PC-9 (cell line): ENCODE results near the gene COL8A2. TPM values are rescaled to one million over a fixed set of nuclear protein-coding genes. Genes with fewer than 3 reads are reported as not detected.

ENCODE experiments used
- BruUV-seq: library from RNA; stranded (reverse); fragments of 400-500 nt; replicated peaks from 2 replicates; lab custom pipeline; 2021; lab: Mats Ljungman, UMichigan
- CTCF ChIA-PET: fragments of 300-600 bp; sonication (Branson Sonifier 250); formaldehyde crosslinking; loops from one replicate; lab custom pipeline; 2022; ENCODE audit warnings: antibody characterized with exemption; lab: Charles Lee
- POLR2A ChIA-PET: fragments of 300-600 bp; sonication (Branson Sonifier 250); formaldehyde crosslinking; loops from one replicate; lab custom pipeline; 2022; ENCODE audit warnings: antibody characterized with exemption; ENCODE audit not compliant: unreplicated experiment; lab: Charles Lee
- DNase-seq, 2 experiments: peaks; one replicate each; pipeline versions ENCODE4 v3.0.0 to v3.0.0-alpha.2; 2015 to 2022; ENCODE audit warnings: mixed read lengths in 1 of 2
- H2AFZ ChIP-seq: fragments of 200-600 bp; sonication (generic); 2 replicates; pipeline ENCODE4 v1.8.1; 2017; ENCODE audit warnings: antibody characterized with exemption
- H3F3A ChIP-seq: fragments of 200-600 bp; sonication (generic); 2 replicates; pipeline ENCODE4 v1.8.1; 2017; ENCODE audit warnings: antibody characterized with exemption, mild to moderate bottlenecking, low read depth; ENCODE audit not compliant: insufficient read depth
- H3K27ac ChIP-seq: fragments of 200-600 bp; sonication (generic); 2 replicates; pipeline ENCODE4 v1.6.1; 2016; ENCODE audit warnings: mixed run types
- H3K27me3 ChIP-seq: fragments of 200-600 bp; sonication (generic); 2 replicates; pipeline ENCODE4 v1.6.1; 2016; ENCODE audit warnings: low read depth, mixed run types; ENCODE audit not compliant: insufficient read depth
- H3K36me3 ChIP-seq: fragments of 200-600 bp; sonication (generic); 2 replicates; pipeline ENCODE4 v1.6.1; 2016; ENCODE audit warnings: low read depth, mixed run types
- H3K4me1 ChIP-seq: fragments of 200-600 bp; sonication (generic); replicated peaks from 2 replicates; pipeline ENCODE4 v1.6.1; 2016; ENCODE audit warnings: mixed run types; ENCODE audit not compliant: insufficient read depth
- H3K4me2 ChIP-seq: fragments of 200-600 bp; sonication (generic); 2 replicates; pipeline ENCODE4 v1.6.1; 2017; ENCODE audit warnings: mixed run types
- H3K4me3 ChIP-seq: fragments of 200-600 bp; sonication (generic); 2 replicates; pipeline ENCODE4 v1.6.1; 2016; ENCODE audit warnings: mixed run types
- H3K79me2 ChIP-seq: fragments of 200-600 bp; sonication (generic); 2 replicates; pipeline ENCODE4 v1.6.1; 2017; ENCODE audit warnings: low read depth, mixed run types
- H3K9me2 ChIP-seq: fragments of 200-600 bp; sonication (generic); 2 replicates; pipeline ENCODE4 v1.8.1; 2017; ENCODE audit warnings: mild to moderate bottlenecking; ENCODE audit not compliant: insufficient read depth
- H3K9me3 ChIP-seq: fragments of 200-600 bp; sonication (generic); 2 replicates; pipeline ENCODE4 v1.8.1; 2016; ENCODE audit warnings: low read depth; ENCODE audit not compliant: insufficient read depth
- H4K20me1 ChIP-seq: fragments of 200-600 bp; sonication (generic); 2 replicates; pipeline ENCODE4 v1.8.1; 2017; ENCODE audit not compliant: insufficient read depth
- CTCF ChIP-seq: fragments of 200-600 bp; sonication (generic); conservative IDR thresholded peaks from 2 replicates; pipeline ENCODE4 v1.6.1; 2017; ENCODE audit warnings: mixed run types, antibody characterized with exemption, mild to moderate bottlenecking, moderate library complexity
- EZH2 ChIP-seq: fragments of 200-600 bp; sonication (generic); IDR thresholded peaks from 2 replicates; pipeline ENCODE4 v1.8.0; 2017; ENCODE audit warnings: antibody characterized with exemption, low read depth
- intact Hi-C: fragments of 100-400 bp; cut with micrococcal nuclease; formaldehyde crosslinking; loops from one replicate; pipeline ENCODE4 v1.10.0; 2022; ENCODE audit not compliant: unreplicated experiment
- total RNA-seq: library from RNA; stranded (reverse); gene quantifications from 2 replicates; pipeline ENCODE4 v1.2.3, GENCODE V29; 2021

The COL8A2 gene
- total RNA-seq, 1 experiment from 2014 or later, result 0.20 TPM

- no peak overlapping the region for H3K4me3 ChIP-seq
- no TSS peak for BruUV-seq
- ChIA-PET POLR2A (no interaction called here), CTCF (no interaction called here)
- H3K36me3 ChIP-seq, result no peaks in the 10 kb centered on the region
- no peaks in the 10 kb centered on the region for H3K4me1 ChIP-seq
- no peak for DNase-seq
- no peak overlapping the region for H3K4me2 ChIP-seq
- H3K9me3 ChIP-seq, result no peaks in the 10 kb centered on the region
- no peak overlapping the region for H3K27ac ChIP-seq
- no peaks in the 10 kb centered on the region for H4K20me1 ChIP-seq
- no peak for TF ChIP-seq CTCF
- no peak for TF ChIP-seq EZH2
- peaks cover 23% of the 10 kb centered on the region for H3K27me3 ChIP-seq
- H2AFZ ChIP-seq, result no peak overlapping the region
- H3F3A ChIP-seq, result no peaks in the 10 kb centered on the region; the same call in 1 of the 2 replicates
- intact Hi-C loops, result no loop called here
- no peaks in the 10 kb centered on the region for H3K9me2 ChIP-seq
- no peaks in the 10 kb centered on the region for H3K79me2 ChIP-seq
These were observed 3.3 kb upstream of the COL8A2 start for GRCh38 chr1:36128126-36128904.

GRCh38 chr1:36126797-36127500, 1.9 kb upstream of the COL8A2 start:
- BruUV-seq, result no TSS peak
- CTCF ChIA-PET, result no interaction called here
- TF ChIP-seq CTCF, result no peak
- no peak for TF ChIP-seq EZH2
- Histone ChIP-seq H3K9me2 (no peaks in the 10 kb centered on the region), H3K9me3 (no peaks in the 10 kb centered on the region), H3K27ac (no peak overlapping the region), H3K4me2 (no peak overlapping the region), H2AFZ (no peak overlapping the region), H4K20me1 (no peaks in the 10 kb centered on the region), H3K27me3 (peaks cover 25% of the 10 kb centered on the region), H3K79me2 (no peaks in the 10 kb centered on the region), H3K4me1 (no peaks in the 10 kb centered on the region), H3F3A (no peaks in the 10 kb centered on the region; the same call in 1 of the 2 replicates), H3K4me3 (no peak overlapping the region), H3K36me3 (no peaks in the 10 kb centered on the region)
- POLR2A ChIA-PET, result no interaction called here
- intact Hi-C loops, result no loop called here
- no peak for DNase-seq

DNA sequence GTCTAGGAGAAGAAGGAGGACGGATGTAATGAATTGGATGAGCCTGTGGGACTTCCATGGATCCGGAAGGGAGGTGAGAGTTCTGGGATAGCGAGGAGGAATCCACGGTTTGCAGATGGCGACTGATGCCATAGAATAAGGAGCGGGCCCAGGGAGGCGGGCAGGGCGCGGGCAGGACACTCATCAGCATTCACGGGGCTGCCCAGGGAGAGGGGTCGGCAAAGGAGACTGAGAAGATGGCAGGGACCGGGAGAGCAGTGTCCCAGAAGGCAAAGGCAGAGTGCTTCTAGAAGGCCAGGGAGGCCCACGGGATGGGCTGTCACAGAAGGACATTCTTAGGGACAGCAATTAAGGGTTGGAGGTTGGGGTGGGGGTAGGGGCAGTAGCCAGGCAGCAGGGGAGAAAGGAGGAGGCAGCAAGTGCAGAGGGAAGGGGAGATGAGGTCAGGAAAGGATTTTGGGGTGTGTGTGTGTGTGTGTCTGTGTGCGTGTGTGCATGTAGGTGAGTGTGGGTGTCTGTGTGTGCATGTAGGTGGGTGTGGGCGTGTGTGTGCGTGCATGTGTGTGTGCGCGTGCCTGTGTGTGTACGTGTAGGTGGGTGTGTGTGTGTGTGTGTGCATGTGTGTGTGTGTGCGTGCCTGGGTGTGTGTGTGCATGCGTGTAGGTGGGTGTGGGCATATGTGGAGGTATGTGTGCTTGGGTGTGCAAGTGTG, 1.1 kb upstream of the COL8A2 start:
- ChIA-PET CTCF (no interaction called here), POLR2A (no interaction called here)
- no peaks in the 10 kb centered on the region for H4K20me1 ChIP-seq
- no peaks in the 10 kb centered on the region for H3K79me2 ChIP-seq
- H3K36me3 ChIP-seq, result no peaks in the 10 kb centered on the region
- H3K27me3 ChIP-seq, result peaks cover 25% of the 10 kb centered on the region
- H3K27ac ChIP-seq, result no peak overlapping the region
- no peaks in the 10 kb centered on the region for H3F3A ChIP-seq
- TF ChIP-seq CTCF (no peak), EZH2 (no peak)
- H3K9me3 ChIP-seq, result no peaks in the 10 kb centered on the region
- no peak overlapping the region for H3K4me2 ChIP-seq
- no peak overlapping the region for H3K4me3 ChIP-seq
- intact Hi-C loops, result no loop called here
- H2AFZ ChIP-seq, result no peak overlapping the region
- BruUV-seq, result no TSS peak
- H3K4me1 ChIP-seq, result no peaks in the 10 kb centered on the region
- no peak for DNase-seq
- H3K9me2 ChIP-seq, result no peaks in the 10 kb centered on the region
